Gastrocnemius medialis (tissue), 4 donors: ENCODE results near the gene MAP3K4.

Source experiments
- POLR2A ChIP-seq, 2 donors: fragments of 450-650 bp; IDR thresholded peaks; one replicate each; pipeline ENCODE4 v1.6.1; 2017; ENCODE audit warnings: antibody characterized with exemption in 2 of 2, mild to moderate bottlenecking in 2 of 2, moderate library complexity in 2 of 2
- TF ChIP-seq, protein P1 (sequence below), 5 experiments: fragments of 450-650 bp in 3 of 5; fragments of 200-600 bp in 2 of 5; sonication (generic) in 2 of 5; IDR thresholded peaks in 4 of 5; conservative IDR thresholded peaks in 1 of 5; 1 replicate in 4 of 5; 2 replicates in 1 of 5; pipeline ENCODE4 v1.5.1; 2016 to 2019; ENCODE audit warnings: antibody characterized with exemption in 5 of 5, mild to moderate bottlenecking in 3 of 5, moderate library complexity in 3 of 5

DNA sequence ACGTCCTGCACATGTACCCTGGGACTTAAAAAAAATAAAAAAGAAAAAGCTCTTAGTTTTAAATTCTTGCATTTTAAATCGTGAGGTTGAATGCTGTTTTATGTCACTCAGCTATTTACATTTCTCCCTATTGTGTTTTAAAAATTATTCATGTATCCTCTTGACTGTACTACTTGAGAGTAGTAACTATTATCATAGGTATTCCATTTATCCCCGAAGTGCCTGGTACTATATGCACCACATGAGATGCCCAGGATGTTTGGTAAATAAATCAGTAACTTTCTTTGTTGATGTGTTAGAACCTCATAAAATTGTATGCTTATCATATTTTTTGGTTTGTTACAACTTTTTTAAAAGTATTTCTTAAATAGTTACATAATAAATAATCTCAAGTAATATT lies 18.4 kb downstream of the MAP3K4 start:
- TF ChIP-seq, protein P1, sequence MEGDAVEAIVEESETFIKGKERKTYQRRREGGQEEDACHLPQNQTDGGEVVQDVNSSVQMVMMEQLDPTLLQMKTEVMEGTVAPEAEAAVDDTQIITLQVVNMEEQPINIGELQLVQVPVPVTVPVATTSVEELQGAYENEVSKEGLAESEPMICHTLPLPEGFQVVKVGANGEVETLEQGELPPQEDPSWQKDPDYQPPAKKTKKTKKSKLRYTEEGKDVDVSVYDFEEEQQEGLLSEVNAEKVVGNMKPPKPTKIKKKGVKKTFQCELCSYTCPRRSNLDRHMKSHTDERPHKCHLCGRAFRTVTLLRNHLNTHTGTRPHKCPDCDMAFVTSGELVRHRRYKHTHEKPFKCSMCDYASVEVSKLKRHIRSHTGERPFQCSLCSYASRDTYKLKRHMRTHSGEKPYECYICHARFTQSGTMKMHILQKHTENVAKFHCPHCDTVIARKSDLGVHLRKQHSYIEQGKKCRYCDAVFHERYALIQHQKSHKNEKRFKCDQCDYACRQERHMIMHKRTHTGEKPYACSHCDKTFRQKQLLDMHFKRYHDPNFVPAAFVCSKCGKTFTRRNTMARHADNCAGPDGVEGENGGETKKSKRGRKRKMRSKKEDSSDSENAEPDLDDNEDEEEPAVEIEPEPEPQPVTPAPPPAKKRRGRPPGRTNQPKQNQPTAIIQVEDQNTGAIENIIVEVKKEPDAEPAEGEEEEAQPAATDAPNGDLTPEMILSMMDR (IDR thresholded peaks at IDR 0.05 in 4 of 5, conservative IDR thresholded peaks at IDR 0.05 in 1 of 5) = no peak
- no peak for TF ChIP-seq POLR2A (IDR thresholded peaks at IDR 0.05)
